CD4-positive, alpha-beta T cell (primary cell): Measurements from ENCODE around the gene KIAA1614. TPM values are rescaled to one million over a fixed set of nuclear protein-coding genes. Genes with fewer than 3 reads are reported as not detected.

Experiments used
- ATAC-seq: fragments of 200-7000 bp; cut with Tn5 transposase; one replicate; pipeline ENCODE4 v1.10.0; 2022; ENCODE audit warnings: mild to moderate bottlenecking; ENCODE audit not compliant: poor library complexity
- CTCF ChIA-PET: fragments of 350-600 bp; sonication (Branson Sonifier 250); formaldehyde crosslinking; loops from one replicate; lab custom pipeline; 2021; ENCODE audit warnings: antibody characterized with exemption, inconsistent platforms; lab: Charles Lee
- POLR2A ChIA-PET: fragments of 350-600 bp; sonication (Branson Sonifier 250); formaldehyde crosslinking; loops from one replicate; lab custom pipeline; 2021; ENCODE audit warnings: antibody characterized with exemption, inconsistent platforms; lab: Charles Lee
- DNase-seq, 14 experiments: peaks; one replicate each; pipeline ENCODE4 v3.0.0-alpha.2; 2013 to 2020; ENCODE audit warnings: mixed read lengths in 2 of 14
- H3K27ac ChIP-seq, 2 donors: one replicate each; pipeline versions ENCODE4 v1.5.1 to v1.7.0; 2013; ENCODE audit warnings: low read length in 2 of 2, low read depth in 1 of 2, mild to moderate bottlenecking in 1 of 2
- H3K27me3 ChIP-seq, 2 experiments: 1 replicate in 1 of 2; 2 replicates in 1 of 2; pipeline versions ENCODE4 v1.6.1 to v1.7.0; 2013; ENCODE audit warnings: low read length in 2 of 2, control low read depth in 1 of 2, mild to moderate bottlenecking in 1 of 2, moderate library complexity in 1 of 2; ENCODE audit not compliant: insufficient read depth in 2 of 2, control insufficient read depth in 1 of 2
- H3K36me3 ChIP-seq: one replicate; pipeline ENCODE4 v1.6.1; 2013; ENCODE audit warnings: low read length, control low read depth; ENCODE audit not compliant: insufficient read depth
- H3K4me1 ChIP-seq: one replicate; pipeline ENCODE4 v1.6.1; 2013; ENCODE audit warnings: low read length, control low read depth; ENCODE audit not compliant: insufficient read depth
- H3K4me3 ChIP-seq: one replicate; pipeline ENCODE4 v1.5.1; 2013; ENCODE audit warnings: mild to moderate bottlenecking, low read length, moderate library complexity
- H3K9me3 ChIP-seq, 2 experiments: 1 replicate in 1 of 2; 2 replicates in 1 of 2; pipeline versions ENCODE4 v1.6.1 to v1.7.0; 2013; ENCODE audit warnings: low read length in 2 of 2, mild to moderate bottlenecking in 2 of 2, control low read depth in 1 of 2, moderate library complexity in 1 of 2; ENCODE audit not compliant: control insufficient read depth in 1 of 2, insufficient read depth in 1 of 2
- H3K27ac Mint-ChIP-seq: one replicate; pipeline ENCODE4 v1.8.0; 2020; ENCODE audit warnings: mixed read lengths
- H3K27me3 Mint-ChIP-seq: one replicate; pipeline ENCODE4 v1.8.0; 2021; ENCODE audit warnings: mixed read lengths
- H3K36me3 Mint-ChIP-seq: one replicate; pipeline ENCODE4 v1.8.0; 2021; ENCODE audit warnings: low read depth, mixed read lengths
- H3K4me1 Mint-ChIP-seq: one replicate; pipeline ENCODE4 v1.8.0; 2021; ENCODE audit warnings: low read depth, mixed read lengths
- H3K4me3 Mint-ChIP-seq: one replicate; pipeline ENCODE4 v1.8.0; 2020; ENCODE audit warnings: mild to moderate bottlenecking, mixed read lengths
- H3K9me3 Mint-ChIP-seq: one replicate; pipeline ENCODE4 v1.8.0; 2020; ENCODE audit warnings: mixed read lengths
- intact Hi-C, 2 experiments: fragments of 100-400 bp; cut with DNase I in 1 of 2; cut with micrococcal nuclease in 1 of 2; formaldehyde crosslinking; loops; one replicate each; pipeline versions ENCODE4 v1.15.1 to v1.9.0; 2023 to 2025; cut with DNase I, micrococcal nuclease
- total RNA-seq, 174 experiments: library from RNA in 2 of 174; stranded (reverse) in 2 of 174; gene quantifications; one replicate each; pipeline ENCODE4 v1.2.3 and lab custom pipeline; 2021 to 2026
- TF ChIP-seq, protein P1 (sequence below): fragments of 200-600 bp; IDR thresholded peaks from one replicate; pipeline ENCODE4 v1.8.0; 2022; ENCODE audit warnings: antibody characterized with exemption, mild to moderate bottlenecking

The KIAA1614 gene
- total RNA-seq, 2 experiments from 2014 or later: 0.14 to 0.20 TPM

DNA sequence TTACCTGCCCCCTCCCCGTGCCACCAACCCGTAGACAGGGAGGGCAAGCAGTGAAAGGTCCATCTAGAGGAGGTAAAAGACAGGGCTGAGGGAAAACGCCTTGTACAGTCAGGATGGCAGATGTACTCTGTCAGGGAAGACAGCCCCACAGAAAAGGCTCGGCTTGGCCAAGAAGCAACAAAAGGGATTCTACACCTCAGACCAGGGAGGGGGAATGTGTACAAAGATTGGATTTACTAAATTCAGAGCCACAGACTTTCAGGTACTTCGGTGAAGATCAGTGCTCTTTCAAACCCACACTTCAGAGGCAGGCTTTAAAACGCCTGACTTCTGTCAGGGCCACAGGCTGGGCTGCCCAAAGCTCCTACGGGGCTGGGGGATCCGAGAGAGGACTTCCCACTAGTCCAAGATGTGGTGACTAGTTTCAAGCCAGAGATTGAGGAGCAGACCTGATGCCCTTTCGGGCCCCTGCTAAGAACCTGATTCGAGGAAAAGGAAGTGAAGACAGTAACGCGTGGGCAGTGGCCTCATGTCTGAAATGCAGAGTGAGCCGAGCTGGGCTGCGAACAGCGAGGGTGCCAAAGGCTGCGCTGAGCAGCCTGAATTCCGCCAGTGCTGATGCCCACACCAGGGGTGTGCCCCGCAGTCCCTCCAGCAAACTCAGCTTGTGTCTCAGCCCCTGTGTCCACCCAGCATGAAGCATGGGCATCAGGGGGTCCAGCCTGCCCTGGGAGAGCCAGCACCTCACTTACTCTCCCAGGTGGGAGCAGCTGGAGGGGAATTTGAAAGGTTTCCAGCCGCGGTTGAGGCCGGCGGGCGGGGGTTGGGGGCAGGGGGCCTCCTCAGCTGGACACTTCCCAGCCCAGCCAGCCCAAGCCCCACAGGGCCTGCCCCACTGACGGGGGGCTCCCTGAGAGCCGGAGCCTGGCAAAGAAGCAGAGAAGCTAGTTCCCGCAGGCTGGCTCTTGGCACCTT is 36.2 kb downstream of the KIAA1614 start:
- Mint-ChIP-seq H3K4me1 (peaks cover 4% of the 10 kb centered on the region), H3K36me3 (peaks cover 31% of the 10 kb centered on the region), H3K27ac (no peak overlapping the region), H3K27me3 (no peaks in the 10 kb centered on the region), H3K4me3 (no peak overlapping the region), H3K9me3 (peaks cover 4% of the 10 kb centered on the region)
- H3K4me3 ChIP-seq: no peak overlapping the region
- ChIA-PET CTCF (no interaction called here), POLR2A (no interaction called here)
- DNase-seq: no peak
- no peak for ATAC-seq
- H3K36me3 ChIP-seq: no peaks in the 10 kb centered on the region
- H3K9me3 ChIP-seq: peaks cover 21 to 49% of the 10 kb centered on the region in 2 experiments
- H3K4me1 ChIP-seq: peaks cover 12% of the 10 kb centered on the region
- H3K27ac ChIP-seq: no peak overlapping the region
- no peaks in the 10 kb centered on the region for H3K27me3 ChIP-seq
- intact Hi-C loops: no loop called here
- TF ChIP-seq, protein P1, sequence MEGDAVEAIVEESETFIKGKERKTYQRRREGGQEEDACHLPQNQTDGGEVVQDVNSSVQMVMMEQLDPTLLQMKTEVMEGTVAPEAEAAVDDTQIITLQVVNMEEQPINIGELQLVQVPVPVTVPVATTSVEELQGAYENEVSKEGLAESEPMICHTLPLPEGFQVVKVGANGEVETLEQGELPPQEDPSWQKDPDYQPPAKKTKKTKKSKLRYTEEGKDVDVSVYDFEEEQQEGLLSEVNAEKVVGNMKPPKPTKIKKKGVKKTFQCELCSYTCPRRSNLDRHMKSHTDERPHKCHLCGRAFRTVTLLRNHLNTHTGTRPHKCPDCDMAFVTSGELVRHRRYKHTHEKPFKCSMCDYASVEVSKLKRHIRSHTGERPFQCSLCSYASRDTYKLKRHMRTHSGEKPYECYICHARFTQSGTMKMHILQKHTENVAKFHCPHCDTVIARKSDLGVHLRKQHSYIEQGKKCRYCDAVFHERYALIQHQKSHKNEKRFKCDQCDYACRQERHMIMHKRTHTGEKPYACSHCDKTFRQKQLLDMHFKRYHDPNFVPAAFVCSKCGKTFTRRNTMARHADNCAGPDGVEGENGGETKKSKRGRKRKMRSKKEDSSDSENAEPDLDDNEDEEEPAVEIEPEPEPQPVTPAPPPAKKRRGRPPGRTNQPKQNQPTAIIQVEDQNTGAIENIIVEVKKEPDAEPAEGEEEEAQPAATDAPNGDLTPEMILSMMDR: no peak

DNA sequence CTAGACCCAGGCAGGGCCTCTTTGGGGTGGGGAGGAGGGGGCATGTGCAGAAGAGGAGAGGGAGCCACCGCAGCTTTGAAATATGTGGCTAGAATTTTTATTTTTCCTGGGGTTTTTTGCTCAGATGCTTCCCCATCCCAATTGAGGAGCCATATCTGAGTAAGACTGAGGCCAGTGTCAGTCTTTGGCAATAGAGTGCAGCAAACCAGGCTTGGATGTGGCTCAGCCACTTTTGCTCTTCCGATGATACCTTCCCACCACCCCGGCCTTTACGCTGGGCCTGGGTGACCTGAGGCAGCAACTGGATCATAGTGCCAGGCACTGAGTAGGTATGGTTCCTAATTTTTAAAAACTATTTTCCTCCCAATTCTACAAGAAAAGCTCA is 36.9 kb downstream of the KIAA1614 start:
- ChIA-PET CTCF (no interaction called here), POLR2A (no interaction called here)
- TF ChIP-seq, protein P1: no peak
- H3K27me3 ChIP-seq: no peaks in the 10 kb centered on the region
- no peak overlapping the region for H3K27ac ChIP-seq
- Mint-ChIP-seq H3K4me3 (no peak overlapping the region), H3K36me3 (peaks cover 31% of the 10 kb centered on the region), H3K27me3 (no peaks in the 10 kb centered on the region), H3K27ac (no peak overlapping the region), H3K4me1 (peaks cover 4% of the 10 kb centered on the region), H3K9me3 (peaks cover 4% of the 10 kb centered on the region)
- H3K4me1 ChIP-seq: peaks cover 17% of the 10 kb centered on the region
- ATAC-seq (no peak), DNase-seq (no peak)
- no peak overlapping the region for H3K4me3 ChIP-seq
- H3K36me3 ChIP-seq: no peaks in the 10 kb centered on the region
- intact Hi-C loops: no loop called here
- H3K9me3 ChIP-seq: peaks cover 21 to 49% of the 10 kb centered on the region in 2 experiments

DNA sequence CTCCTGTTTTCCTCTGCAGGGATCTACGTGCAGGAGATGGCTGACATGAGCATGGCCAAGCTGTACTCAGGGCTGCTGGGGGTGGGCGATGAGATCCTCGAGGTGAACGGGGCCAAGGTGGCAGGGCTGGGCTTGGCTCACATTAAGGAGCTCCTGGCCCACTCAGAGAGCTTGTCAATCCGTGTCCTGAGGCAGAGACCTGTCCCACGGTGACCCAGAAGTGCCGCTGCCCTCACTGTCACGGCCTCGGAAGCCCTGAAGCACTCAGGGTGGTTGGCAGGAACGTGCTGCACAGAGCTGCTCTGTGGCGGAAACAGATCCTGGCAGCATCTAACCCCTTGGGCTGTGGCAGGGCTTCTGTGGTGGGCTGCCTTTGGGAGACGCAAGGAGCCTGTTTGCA is 37.6 kb downstream of the KIAA1614 start:
- Mint-ChIP-seq H3K27ac (no peak overlapping the region), H3K27me3 (no peaks in the 10 kb centered on the region), H3K36me3 (peaks cover 31% of the 10 kb centered on the region), H3K4me3 (no peak overlapping the region), H3K4me1 (peaks cover 4% of the 10 kb centered on the region), H3K9me3 (peaks cover 4% of the 10 kb centered on the region)
- ATAC-seq (no peak), DNase-seq (no peak)
- no peaks in the 10 kb centered on the region for H3K36me3 ChIP-seq
- H3K9me3 ChIP-seq: peaks cover 21 to 43% of the 10 kb centered on the region in 2 experiments
- no peak overlapping the region for H3K27ac ChIP-seq
- ChIA-PET CTCF (no interaction called here), POLR2A (interaction anchor here (0.6 kb wide), 1 partner anchor 108 kb away, joined by 3 read pairs; no protein-coding TSS in a partner anchor)
- intact Hi-C loops: loop anchor here in 1 of 2 experiments (10.0 kb wide), 2 partner anchors 194 to 316 kb away; partner anchors contain the start of gene XPR1
- no peaks in the 10 kb centered on the region for H3K27me3 ChIP-seq
- TF ChIP-seq, protein P1: no peak
- peaks cover 17% of the 10 kb centered on the region for H3K4me1 ChIP-seq
- no peak overlapping the region for H3K4me3 ChIP-seq
